Embryonic facial prominence (tissue), 1 donor: ENCODE results near the gene ADD3.
"Not testable (repeated sequence)": the region's sequence is repeated elsewhere in the genome, so short reads cannot be mapped to it uniquely, and the experiment has no call there.

Experiments
- DNase-seq: peaks from one replicate; pipeline ENCODE4 v3.0.0-alpha.2; 2016; ENCODE audit errors: extremely low spot score

Gene ADD3

DNA sequence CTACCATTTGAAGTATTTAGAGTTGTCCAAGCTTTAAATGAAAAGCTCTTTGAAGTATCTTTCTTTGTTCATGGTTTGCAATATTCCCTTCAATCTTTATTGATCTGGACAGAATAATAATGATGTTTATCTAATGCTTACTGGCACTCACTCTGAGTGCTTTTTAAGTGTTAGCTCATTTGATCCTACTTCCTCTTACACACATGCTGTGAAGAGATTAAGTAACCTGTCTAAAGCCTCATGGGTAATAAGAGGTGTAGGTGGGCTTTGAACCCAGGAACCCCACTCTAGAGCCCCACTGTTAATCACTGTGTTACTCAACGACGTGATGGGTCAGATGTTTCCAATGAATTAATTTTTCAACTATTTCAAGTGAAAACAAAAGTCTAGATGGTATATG is 31.1 kb upstream of the ADD3 start:
- DNase-seq: no peak

- no peak for DNase-seq
Measured at GRCh38 chr10:109977382-109977806, 30.4 kb upstream of the ADD3 start.

DNA sequence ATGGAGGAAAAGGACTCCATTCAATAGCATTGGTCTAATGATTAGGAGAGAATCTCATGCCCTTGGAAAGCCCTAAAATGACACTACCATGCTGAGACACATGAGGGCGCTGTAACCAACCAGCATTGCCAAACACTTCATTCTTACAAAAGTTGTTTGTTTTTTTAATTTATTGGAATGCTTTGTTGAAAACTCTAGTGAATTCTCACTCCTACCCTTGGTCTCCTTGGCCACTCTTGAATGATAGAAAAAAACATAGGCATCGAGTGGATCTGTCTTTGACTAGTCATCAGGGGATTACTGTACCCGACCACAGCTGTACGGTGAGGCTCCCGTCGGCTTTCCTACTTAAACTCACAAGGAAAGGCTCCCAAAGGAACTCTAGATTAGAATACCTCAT is 29.3 kb upstream of the ADD3 start:
- no peak for DNase-seq

- DNase-seq: no peak
Measured at GRCh38 chr10:109979215-109979614, 28.6 kb upstream of the ADD3 start.

DNA sequence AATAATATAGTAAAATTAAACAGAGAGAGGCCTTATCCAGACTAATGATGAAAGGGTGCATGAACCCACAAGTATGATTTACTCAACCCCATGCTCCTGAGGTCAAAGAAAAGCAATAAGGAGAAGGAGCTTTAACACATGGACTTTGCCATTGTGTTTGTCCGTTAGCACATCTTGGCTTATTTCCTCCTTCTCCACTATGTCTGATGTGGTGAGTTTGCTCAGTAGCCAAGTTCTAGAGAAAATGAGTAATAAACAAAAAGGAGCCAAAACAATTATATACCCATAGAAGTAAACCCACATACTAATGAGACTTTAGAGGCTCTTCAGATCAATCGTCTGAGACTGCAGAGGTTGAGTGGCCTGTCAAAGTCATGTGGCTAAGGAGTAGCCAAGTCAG is 26.1 kb upstream of the ADD3 start:
- no peak for DNase-seq

GRCh38 chr10:109982123-109982522 is 25.7 kb upstream of the ADD3 start:
- no peak for DNase-seq

GRCh38 chr10:109982812-109983211 is 25.0 kb upstream of the ADD3 start:
- no peak for DNase-seq

DNA sequence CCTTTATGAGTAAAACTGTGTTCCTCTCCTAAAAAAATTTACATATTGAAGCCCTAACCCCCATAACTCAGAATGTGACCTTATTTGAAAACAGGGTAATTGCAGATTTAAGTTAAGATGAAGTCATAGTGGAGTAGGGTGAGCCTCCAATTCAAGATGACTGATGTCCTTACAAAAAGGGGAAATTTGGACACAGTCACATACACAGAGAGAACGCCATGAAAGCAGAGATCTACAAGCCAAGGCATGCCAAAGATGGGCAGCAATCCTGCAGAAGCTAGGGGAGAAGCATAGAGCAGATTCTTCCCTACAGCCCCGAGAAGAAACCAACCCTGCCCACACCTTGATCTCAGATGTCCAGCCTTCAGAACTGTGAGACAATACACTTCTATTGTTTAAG is 23.8 kb upstream of the ADD3 start:
- no peak for DNase-seq

DNA sequence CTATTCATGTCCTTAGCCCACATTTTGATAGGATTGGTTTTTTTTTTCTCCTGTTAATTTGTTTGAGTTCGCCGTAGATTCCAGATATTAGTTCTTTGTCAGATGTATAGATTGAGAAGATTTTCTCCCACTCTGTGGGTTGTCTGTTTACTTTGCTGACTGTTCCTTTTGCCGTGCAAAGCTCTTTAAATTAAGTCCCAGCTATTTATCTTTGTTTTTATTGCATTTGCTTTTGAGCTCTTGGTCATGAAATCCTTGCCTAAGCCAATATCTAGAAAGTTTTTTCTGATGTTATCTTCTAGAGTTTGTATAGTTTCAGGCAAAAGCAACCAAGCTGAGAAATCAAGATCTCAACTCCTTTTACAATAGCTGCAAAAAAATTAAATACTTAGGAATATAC is 22.0 kb upstream of the ADD3 start:
- DNase-seq: not testable (repeated sequence)

GRCh38 chr10:109987452-109988211 is 20.2 kb upstream of the ADD3 start:
- DNase-seq: no peak

DNA sequence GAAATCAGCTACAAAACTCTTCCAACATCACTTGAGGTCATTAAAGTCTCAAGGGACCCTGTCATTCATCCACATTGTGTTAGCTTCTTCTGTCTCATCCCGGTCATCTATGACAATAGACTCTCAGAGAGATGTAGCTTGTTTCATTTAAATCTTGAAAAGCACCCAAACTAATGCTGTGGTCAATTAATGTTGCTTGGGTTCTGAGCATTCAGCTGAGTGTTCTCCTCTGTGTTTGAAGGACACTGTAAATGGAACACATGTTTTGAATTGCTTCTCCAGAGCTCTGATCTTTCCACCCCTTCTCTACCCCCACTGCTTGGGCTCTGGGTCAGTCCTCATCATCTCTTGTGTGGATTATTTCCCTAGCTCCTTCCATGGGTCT is 19.6 kb upstream of the ADD3 start:
- no peak for DNase-seq

DNA sequence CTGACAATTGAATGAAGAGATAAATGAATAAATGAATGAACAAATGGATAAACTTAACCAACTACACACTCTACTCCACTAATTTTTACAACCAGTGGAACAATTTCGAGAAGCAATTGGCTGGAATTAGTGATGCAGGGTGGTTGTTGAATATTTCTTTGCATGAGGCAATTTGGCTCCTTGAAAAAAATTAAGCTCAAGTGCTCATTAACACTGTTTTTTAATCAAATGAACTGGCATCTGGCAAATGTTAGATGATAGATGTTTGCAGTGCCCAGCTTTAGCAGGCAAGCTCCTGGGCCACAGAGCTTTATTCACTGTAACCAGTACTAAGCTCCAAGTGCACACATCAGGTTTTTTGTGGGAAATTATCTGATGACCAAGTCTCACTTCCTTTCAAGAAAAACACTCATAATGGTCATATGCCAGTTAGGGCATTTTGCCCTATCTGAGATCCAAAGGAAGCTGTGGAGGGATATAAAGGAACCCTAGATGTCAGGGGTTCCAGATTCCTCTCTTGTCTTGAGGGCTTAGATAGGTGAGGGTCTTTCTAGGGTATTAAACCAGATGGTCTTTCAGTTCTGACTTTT is 16.4 kb upstream of the ADD3 start:
- DNase-seq: no peak

DNA sequence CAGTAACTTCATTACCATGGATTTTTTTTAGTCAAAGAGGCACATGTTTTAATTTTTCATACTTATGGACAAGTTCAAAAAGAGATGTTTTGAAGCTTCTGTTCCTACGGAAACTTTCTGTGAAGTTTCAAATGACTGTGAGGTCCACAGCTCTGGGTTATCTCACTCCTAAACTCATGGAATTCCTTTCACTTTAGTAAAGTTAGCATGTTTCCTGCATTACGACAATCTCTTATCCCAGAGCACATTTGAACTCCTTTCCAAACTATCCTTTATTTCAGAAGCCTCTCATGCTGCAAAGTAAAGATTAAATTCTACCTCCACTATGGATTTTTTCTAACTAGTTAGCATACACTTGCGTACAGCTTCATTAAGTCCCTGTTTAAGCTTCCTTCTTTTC is 15.3 kb upstream of the ADD3 start:
- DNase-seq: no peak

DNA sequence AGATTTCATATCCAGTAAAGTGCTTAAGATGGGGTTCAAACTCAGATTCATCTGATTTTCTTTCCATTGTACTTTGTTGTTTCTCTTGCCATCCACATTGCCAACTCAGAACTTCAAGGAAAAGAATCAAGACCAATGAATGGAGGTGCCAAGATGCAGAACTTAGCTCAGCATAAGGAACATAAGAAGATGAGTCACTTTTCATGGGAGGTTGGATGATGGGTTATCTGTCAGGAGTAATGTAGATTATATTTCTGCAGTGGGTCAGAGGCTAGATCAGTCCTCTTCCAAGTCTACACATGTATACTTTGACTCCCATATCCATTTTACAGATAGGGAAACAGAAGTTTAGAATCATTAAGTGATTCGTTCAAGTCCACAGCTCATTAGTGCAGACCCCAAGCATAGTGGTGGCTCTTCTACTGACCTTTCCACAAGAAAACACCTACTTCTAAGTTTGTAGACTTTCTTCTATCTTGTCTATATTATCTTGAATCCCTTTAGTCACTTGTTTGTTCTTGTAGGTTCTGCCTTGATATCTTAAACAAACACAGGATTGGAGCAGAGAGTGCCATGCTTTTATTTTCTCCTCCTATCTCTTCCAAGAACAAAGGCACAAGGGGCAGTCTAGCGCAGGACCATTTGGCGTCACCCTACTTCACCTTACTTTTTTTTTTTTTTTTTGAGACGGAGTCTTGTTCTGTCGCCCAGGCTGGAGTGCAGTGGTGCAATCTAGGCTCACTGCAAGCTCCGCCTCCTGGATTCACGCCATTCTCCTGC is 14.0 kb upstream of the ADD3 start:
- no peak for DNase-seq

- DNase-seq: no peak
Measured at GRCh38 chr10:109994711-109995577, 12.8 kb upstream of the ADD3 start.

GRCh38 chr10:109995595-109995994 is 12.2 kb upstream of the ADD3 start:
- DNase-seq: no peak

DNA sequence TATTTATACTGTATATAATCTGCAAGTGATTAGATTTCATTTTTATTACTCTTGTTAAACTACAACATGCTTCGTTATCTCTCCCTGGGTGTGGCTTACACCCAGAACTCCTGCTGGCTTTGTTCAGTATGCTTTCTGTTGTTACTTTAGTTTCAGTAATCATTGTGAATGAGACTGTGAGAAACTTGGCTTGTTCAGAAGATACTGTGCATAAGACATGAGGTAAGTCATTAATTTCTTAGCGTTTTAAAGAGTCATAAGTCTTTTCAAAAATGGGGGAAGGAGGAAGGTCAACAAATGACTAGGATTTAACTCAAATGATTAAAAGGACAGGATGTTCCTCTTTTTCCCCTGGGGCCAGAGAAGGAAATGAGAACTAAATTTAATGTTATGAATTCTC is 11.6 kb upstream of the ADD3 start:
- no peak for DNase-seq

GRCh38 chr10:109996766-109997171 is 11.0 kb upstream of the ADD3 start:
- no peak for DNase-seq

- no peak for DNase-seq
Measured at GRCh38 chr10:109997233-109997632, 10.6 kb upstream of the ADD3 start.

GRCh38 chr10:109998513-109998912 is 9.3 kb upstream of the ADD3 start:
- no peak for DNase-seq

GRCh38 chr10:110002801-110003523 is 4.8 kb upstream of the ADD3 start:
- DNase-seq: no peak
